Testis (tissue), 3 donors: ENCODE results near the gene CATSPERD. TPM values are rescaled to one million over a fixed set of nuclear protein-coding genes. Genes with fewer than 3 reads are reported as not detected.

Experiments
- DNase-seq: peaks from one replicate; pipeline ENCODE4 v3.0.0-alpha.2; 2019
- H3K27ac ChIP-seq, 2 donors: fragments of 200-600 bp; sonication (generic); one replicate each; pipeline ENCODE4 v1.5.1; 2019
- H3K27me3 ChIP-seq: fragments of 200-600 bp; sonication (generic); one replicate; pipeline ENCODE4 v1.5.1; 2019
- H3K36me3 ChIP-seq: fragments of 200-600 bp; sonication (generic); one replicate; pipeline ENCODE4 v1.5.1; 2017; ENCODE audit warnings: low read depth; ENCODE audit errors: missing control alignments
- H3K4me1 ChIP-seq: fragments of 200-600 bp; sonication (generic); one replicate; pipeline ENCODE4 v1.5.1; 2019
- H3K4me3 ChIP-seq, 2 donors: fragments of 200-600 bp; sonication (generic); one replicate each; pipeline ENCODE4 v1.5.1; 2017 to 2019
- H3K9me3 ChIP-seq: fragments of 200-600 bp; sonication (generic); one replicate; pipeline ENCODE4 v1.5.1; 2017
- POLR2A ChIP-seq: fragments of 450-650 bp; IDR thresholded peaks from one replicate; pipeline ENCODE4 v1.6.1; 2017; ENCODE audit warnings: antibody characterized with exemption, mild to moderate bottlenecking, moderate library complexity
- WGBS, 2 donors: methylation state at CpG; one replicate each; pipeline ENCODE4 v1.1.5; 2018; 5-methylcytosine and 5-hydroxymethylcytosine counted together
- intact Hi-C: fragments of 100-400 bp; cut with DNase I; formaldehyde crosslinking; loops from one replicate; pipeline ENCODE4 v1.15.1; 2023; ENCODE audit warnings: low total_unique reads
- polyA plus RNA-seq: library from polyadenylated mRNA; stranded (reverse); fragments of 350-450 nt; fragmentation: Illumina TruSeq; extraction: RNeasy Lipid Tissue Mini Kit (QIAGEN cat#74804); gene quantifications from one replicate; pipeline ENCODE4 v1.2.3, GENCODE V29; 2014; ENCODE audit warnings: low read depth, low replicate concordance; ENCODE audit not compliant: insufficient read depth
- total RNA-seq, 2 donors: library from RNA; depleted of rRNA; stranded (reverse); fragments of >200 nt; gene quantifications; one replicate each; pipeline ENCODE4 v1.2.3, GENCODE V29; 2016
- TF ChIP-seq, protein P1 (sequence below), 3 experiments: fragments of 450-650 bp in 2 of 3; fragments of 200-600 bp in 1 of 3; sonication (generic) in 1 of 3; IDR thresholded peaks; one replicate each; pipeline ENCODE4 v1.5.1; 2016 to 2019; ENCODE audit warnings: antibody characterized with exemption in 3 of 3, mild to moderate bottlenecking in 2 of 3, moderate library complexity in 1 of 3

Gene CATSPERD
- total and polyA plus RNA-seq, 3 donors from 2014 or later, result 6.1 to 31.3 (median 9.3) TPM

DNA sequence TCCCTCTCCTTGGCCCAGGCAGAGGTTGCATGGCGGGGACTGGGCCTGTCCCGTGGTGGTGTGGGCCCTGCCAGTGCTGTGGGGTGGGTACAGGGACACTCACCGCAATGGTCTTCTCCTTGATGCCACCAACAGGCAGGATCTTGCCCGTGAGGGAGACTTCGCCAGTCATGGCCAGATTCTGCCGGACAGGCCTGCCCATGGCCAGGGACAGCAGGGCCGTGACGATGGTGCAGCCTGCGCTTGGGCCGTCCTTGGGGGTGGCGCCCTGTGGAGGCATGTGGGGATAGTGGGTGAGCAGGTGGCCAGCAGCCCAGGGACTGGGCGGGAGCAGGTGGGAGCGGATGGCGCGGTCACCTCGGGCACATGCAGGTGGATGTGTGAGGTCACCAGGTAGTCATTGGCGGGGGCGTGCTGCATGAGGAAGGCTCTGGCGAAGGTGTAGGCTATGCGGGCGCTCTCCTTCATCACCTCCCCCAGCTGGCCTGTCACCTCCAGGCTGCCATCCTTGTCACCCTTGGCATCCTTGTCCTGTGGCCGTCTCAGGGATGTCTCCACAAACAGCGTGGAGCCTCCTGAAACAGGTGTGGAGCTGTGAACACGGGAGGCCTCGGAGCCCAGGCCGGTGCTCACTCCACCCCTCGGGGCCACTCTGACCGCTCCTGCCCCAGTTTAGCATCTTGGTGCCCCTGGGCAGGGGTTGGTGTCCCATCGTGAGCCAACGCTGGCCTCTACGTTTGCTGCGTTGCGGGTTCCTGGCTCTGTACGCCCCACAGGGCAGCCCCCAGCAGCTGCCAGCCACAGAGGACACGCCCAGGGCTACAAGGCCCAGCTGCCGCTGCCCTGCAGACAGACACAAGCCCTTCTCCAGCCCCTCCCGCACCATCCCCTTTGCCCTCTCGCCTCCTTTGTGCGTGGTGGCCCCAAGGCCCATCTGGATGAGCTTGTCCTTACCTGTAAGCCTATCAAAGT lies 27.0 kb upstream of the CATSPERD start:
- Histone ChIP-seq H3K27me3 (no peaks in the 10 kb centered on the region), H3K4me3 (no peak overlapping the region), H3K4me1 (peaks cover 11% of the 10 kb centered on the region), H3K27ac (no peak overlapping the region), H3K36me3 (no peaks in the 10 kb centered on the region), H3K9me3 (no peaks in the 10 kb centered on the region)
- intact Hi-C loops, result no loop called here
- no peak for TF ChIP-seq POLR2A
- TF ChIP-seq, protein P1, sequence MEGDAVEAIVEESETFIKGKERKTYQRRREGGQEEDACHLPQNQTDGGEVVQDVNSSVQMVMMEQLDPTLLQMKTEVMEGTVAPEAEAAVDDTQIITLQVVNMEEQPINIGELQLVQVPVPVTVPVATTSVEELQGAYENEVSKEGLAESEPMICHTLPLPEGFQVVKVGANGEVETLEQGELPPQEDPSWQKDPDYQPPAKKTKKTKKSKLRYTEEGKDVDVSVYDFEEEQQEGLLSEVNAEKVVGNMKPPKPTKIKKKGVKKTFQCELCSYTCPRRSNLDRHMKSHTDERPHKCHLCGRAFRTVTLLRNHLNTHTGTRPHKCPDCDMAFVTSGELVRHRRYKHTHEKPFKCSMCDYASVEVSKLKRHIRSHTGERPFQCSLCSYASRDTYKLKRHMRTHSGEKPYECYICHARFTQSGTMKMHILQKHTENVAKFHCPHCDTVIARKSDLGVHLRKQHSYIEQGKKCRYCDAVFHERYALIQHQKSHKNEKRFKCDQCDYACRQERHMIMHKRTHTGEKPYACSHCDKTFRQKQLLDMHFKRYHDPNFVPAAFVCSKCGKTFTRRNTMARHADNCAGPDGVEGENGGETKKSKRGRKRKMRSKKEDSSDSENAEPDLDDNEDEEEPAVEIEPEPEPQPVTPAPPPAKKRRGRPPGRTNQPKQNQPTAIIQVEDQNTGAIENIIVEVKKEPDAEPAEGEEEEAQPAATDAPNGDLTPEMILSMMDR (IDR thresholded peaks at IDR 0.05), result no peak
- no peak for DNase-seq
- 84 to 87% methylated on average over 22 to 39 of the region's 39 CpGs for WGBS, 2 donors

DNA sequence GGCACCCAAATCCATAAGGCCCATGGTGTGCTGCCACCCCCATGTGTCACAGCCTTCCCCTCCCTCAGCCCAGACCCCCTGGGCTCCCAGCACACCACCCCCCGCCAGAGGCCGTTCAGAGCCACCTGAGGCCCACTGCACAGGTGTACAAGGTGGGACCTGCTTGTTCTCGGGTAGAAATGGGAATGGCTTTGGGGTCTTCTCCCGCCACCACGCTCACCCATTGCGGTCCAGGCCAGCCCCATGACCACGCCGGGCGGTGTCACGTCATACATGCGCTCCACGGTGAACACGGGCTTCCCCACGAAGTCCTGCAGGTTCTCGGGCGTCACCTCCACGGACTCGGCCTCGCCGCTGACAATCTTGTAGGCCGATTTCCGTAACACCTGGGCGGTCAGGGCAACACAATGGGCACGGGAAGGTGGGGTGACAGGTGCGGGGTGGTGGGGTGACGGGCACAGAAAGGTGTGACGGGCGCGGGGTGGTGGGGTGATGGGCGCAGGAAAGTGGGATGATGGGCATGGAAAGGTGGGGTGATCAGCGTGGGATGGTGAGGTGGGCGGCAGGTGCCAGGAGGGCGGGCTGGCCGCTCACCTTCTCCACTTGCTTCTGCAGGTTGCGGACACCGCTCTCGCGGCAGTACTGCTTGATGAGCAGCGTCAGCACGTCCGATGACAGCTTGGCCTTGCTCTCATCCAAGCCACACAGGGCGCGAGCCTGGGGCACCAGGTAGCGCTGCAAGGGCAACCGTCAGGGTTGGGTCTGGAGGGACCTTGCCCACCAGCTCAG lies 26.1 kb upstream of the CATSPERD start:
- H3K27ac ChIP-seq, result no peak overlapping the region
- H3K4me3 ChIP-seq, result no peak overlapping the region
- intact Hi-C loops, result no loop called here
- no peaks in the 10 kb centered on the region for H3K36me3 ChIP-seq
- H3K27me3 ChIP-seq, result no peaks in the 10 kb centered on the region
- no peaks in the 10 kb centered on the region for H3K9me3 ChIP-seq
- TF ChIP-seq POLR2A, result no peak
- TF ChIP-seq, protein P1 (IDR thresholded peaks at IDR 0.05), result no peak
- WGBS, 2 donors, result 88 to 89% methylated on average over 34 to 45 of the region's 45 CpGs
- H3K4me1 ChIP-seq, result peaks cover 11% of the 10 kb centered on the region
- no peak for DNase-seq

DNA sequence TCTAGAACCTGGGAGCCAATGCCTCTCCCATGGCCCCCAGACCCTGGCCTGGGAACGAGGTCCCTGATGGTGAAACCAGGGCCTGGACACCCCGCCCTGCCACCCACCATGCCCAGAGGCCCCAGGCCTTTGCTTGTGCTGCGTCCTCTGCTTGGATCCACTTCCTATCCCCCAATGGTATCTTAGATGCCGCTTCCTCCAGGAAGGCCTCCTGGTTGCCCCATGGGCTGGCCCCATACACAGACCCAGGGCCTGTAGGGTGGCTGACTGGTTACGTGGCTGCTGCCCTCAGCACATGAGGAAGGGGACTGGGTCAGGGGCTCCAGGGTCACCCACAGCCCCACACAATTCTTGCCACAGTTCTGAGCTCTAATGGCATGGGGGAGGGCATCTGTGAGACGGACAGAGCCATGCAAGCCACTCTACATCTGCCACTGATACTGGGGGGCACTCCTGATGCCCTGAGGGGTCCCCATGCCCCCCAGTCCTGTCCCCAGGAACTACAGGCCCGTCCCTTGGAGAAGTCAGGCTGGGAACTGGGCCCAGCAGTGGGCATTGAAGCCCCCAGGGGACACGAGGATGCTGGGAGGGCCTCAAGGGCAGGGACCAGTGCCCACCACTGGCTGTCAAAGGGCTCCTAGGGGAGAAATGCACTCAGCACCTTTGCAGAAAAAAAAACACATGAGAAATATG lies 25.3 kb upstream of the CATSPERD start:
- intact Hi-C loops, result no loop called here
- Histone ChIP-seq H3K4me1 (peaks cover 8% of the 10 kb centered on the region), H3K27ac (no peak overlapping the region), H3K36me3 (no peaks in the 10 kb centered on the region), H3K9me3 (no peaks in the 10 kb centered on the region), H3K27me3 (no peaks in the 10 kb centered on the region), H3K4me3 (no peak overlapping the region)
- no peak for TF ChIP-seq POLR2A
- TF ChIP-seq, protein P1 (IDR thresholded peaks at IDR 0.05), result no peak
- WGBS, 2 donors, result 84 to 91% methylated on average over 5 to 8 of the region's 8 CpGs
- DNase-seq, result no peak

DNA sequence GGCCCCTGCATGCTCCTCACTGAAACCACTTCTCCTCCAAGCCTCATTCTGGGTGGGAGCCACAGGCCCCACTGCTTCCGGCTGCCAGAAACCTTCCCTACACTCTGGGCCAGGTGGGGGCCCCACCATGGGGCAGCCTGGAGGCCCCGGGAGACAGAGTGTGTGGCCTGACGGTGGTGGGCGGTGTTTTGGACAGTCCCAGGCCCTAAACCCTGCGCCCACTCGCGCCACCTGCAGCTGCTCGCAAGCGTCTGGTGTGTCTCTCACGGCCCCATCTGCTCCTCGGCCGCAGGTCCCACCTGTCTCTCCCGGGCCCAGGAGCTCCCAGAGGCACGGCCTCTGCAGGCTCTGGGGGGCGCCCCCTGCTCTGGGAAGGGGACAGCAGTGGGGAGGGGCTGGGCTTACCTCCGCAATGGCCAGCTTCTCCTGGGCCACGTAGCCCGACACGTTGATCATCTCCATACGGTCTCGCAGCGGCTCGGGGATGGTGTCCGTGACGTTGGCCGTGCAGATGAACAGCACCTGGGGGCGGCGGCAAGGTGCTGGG lies 24.7 kb upstream of the CATSPERD start:
- intact Hi-C loops, result no loop called here
- WGBS, 2 donors, result 85 to 87% methylated on average over 5 to 28 of the region's 28 CpGs
- TF ChIP-seq POLR2A, result no peak
- TF ChIP-seq, protein P1 (IDR thresholded peaks at IDR 0.05), result no peak
- no peak for DNase-seq
- no peaks in the 10 kb centered on the region for H3K9me3 ChIP-seq
- no peak overlapping the region for H3K4me3 ChIP-seq
- H3K36me3 ChIP-seq, result no peaks in the 10 kb centered on the region
- H3K27me3 ChIP-seq, result no peaks in the 10 kb centered on the region
- peaks cover 8% of the 10 kb centered on the region for H3K4me1 ChIP-seq
- no peak overlapping the region for H3K27ac ChIP-seq
